SU-DHL-6 (cell line): ENCODE measurements around the gene TAGLN.

Experiments
- EZH2phosphoT487 ChIP-seq: fragments of 200-600 bp; sonication (generic), shearing (Covaris generic); conservative IDR thresholded peaks from 2 replicates; pipeline ENCODE4 v1.6.1; 2018; ENCODE audit warnings: mild to moderate bottlenecking, antibody characterized with exemption, low read length, moderate library complexity, mixed read lengths
- TF ChIP-seq, protein P1 (sequence below): fragments of 200-600 bp; sonication (generic); IDR thresholded peaks from one replicate; pipeline ENCODE4 v1.5.1; 2017; ENCODE audit warnings: antibody characterized with exemption, mild to moderate bottlenecking, low read length, moderate library complexity; ENCODE audit not compliant: insufficient read depth, poor library complexity, severe bottlenecking

DNA sequence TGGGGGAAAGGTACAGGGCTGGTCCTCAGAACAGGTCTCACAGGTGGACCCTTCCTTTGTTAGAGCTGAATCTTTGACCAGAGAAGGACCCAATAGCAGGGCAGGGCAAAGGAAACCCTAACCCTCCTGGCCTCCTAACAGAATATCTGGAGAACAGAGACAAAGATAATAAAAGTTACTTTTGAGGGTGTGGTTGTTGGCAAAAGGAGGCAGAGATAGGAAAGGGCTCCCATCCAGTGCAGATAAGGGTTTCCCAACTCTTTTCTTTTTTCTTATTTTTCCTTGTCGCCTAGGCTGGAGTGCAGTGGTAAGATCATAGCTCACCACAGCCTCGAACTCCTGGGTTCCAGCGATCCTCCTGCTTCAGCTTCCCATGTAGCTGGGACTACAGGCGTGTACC is 20.8 kb downstream of the TAGLN start:
- TF ChIP-seq, protein P1, sequence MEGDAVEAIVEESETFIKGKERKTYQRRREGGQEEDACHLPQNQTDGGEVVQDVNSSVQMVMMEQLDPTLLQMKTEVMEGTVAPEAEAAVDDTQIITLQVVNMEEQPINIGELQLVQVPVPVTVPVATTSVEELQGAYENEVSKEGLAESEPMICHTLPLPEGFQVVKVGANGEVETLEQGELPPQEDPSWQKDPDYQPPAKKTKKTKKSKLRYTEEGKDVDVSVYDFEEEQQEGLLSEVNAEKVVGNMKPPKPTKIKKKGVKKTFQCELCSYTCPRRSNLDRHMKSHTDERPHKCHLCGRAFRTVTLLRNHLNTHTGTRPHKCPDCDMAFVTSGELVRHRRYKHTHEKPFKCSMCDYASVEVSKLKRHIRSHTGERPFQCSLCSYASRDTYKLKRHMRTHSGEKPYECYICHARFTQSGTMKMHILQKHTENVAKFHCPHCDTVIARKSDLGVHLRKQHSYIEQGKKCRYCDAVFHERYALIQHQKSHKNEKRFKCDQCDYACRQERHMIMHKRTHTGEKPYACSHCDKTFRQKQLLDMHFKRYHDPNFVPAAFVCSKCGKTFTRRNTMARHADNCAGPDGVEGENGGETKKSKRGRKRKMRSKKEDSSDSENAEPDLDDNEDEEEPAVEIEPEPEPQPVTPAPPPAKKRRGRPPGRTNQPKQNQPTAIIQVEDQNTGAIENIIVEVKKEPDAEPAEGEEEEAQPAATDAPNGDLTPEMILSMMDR = no peak
- no peak for TF ChIP-seq EZH2phosphoT487
